Bronchial epithelial cell (primary cell): ENCODE results near the gene APOA5. TPM values are rescaled to one million over a fixed set of nuclear protein-coding genes. Genes with fewer than 3 reads are reported as not detected.

Experiments used
- DNase-seq: peaks from one replicate; pipeline ENCODE4 v3.0.0-alpha.2; 2010; ENCODE audit warnings: low read depth
- FAIRE-seq: peaks from 2 replicates; lab custom pipeline; 2011; peaks lifted over from hg19 to GRCh38; lab: Jason Lieb, UNC
- H3K27me3 ChIP-seq: 2 replicates; pipeline ENCODE4 v1.5.1; 2011; ENCODE audit warnings: low read length; ENCODE audit not compliant: control insufficient read depth, insufficient read depth
- H3K36me3 ChIP-seq: 2 replicates; pipeline ENCODE4 v1.5.1; 2011; ENCODE audit warnings: low read length; ENCODE audit not compliant: control insufficient read depth, insufficient read depth
- H3K4me3 ChIP-seq: 2 replicates; pipeline ENCODE4 v1.5.1; 2011; ENCODE audit warnings: mild to moderate bottlenecking, low read depth, low read length, control low read depth
- CTCF ChIP-seq: IDR thresholded peaks from 2 replicates; pipeline ENCODE4 v1.5.1; 2011; ENCODE audit warnings: mild to moderate bottlenecking, moderate library complexity, low read length, control low read depth, inconsistent platforms; ENCODE audit not compliant: insufficient read depth, severe bottlenecking
- total RNA-seq: library from RNA; depleted of rRNA; stranded (reverse); fragments of >200 nt; gene quantifications from 2 replicates; pipeline ENCODE4 v1.2.1, GENCODE V29; 2014

Gene APOA5
- total RNA-seq, 1 donor from 2014 or later: not detected

GRCh38 chr11:116796548-116796947 is 4.9 kb upstream of the APOA5 start:
- Histone ChIP-seq H3K27me3 (no peaks in the 10 kb centered on the region), H3K4me3 (no peak overlapping the region), H3K36me3 (no peaks in the 10 kb centered on the region)
- TF ChIP-seq CTCF: no peak
- FAIRE-seq (no peak), DNase-seq (no peak)

- no peak overlapping the region for H3K4me3 ChIP-seq
- DNase-seq (no peak), FAIRE-seq (no peak)
- no peaks in the 10 kb centered on the region for H3K36me3 ChIP-seq
- TF ChIP-seq CTCF: no peak
- H3K27me3 ChIP-seq: no peaks in the 10 kb centered on the region
These were observed 3.2 kb upstream of the APOA5 start for GRCh38 chr11:116794851-116795250.

GRCh38 chr11:116793772-116794097 is 2.1 kb upstream of the APOA5 start:
- H3K4me3 ChIP-seq: no peak overlapping the region
- FAIRE-seq: no peak
- no peaks in the 10 kb centered on the region for H3K27me3 ChIP-seq
- no peaks in the 10 kb centered on the region for H3K36me3 ChIP-seq
- TF ChIP-seq CTCF: no peak
- DNase-seq: peak; percentile 27

- peak; percentile 88 for DNase-seq
- TF ChIP-seq CTCF: no peak
- H3K4me3 ChIP-seq: no peak overlapping the region
These were observed 1.4 kb upstream of the APOA5 start for GRCh38 chr11:116792869-116793771.

GRCh38 chr11:116792144-116792868 is 627 bp upstream of the APOA5 start:
- DNase-seq: no peak
- Histone ChIP-seq H3K27me3 (no peaks in the 10 kb centered on the region), H3K36me3 (no peaks in the 10 kb centered on the region), H3K4me3 (no peak overlapping the region)
- no peak for FAIRE-seq
- no peak for TF ChIP-seq CTCF

More at GRCh38 chr11:116792869-116793771, 1.4 kb upstream of the APOA5 start:
- peak; percentile 28 for FAIRE-seq
- no peaks in the 10 kb centered on the region for H3K27me3 ChIP-seq
- no peaks in the 10 kb centered on the region for H3K36me3 ChIP-seq
